Measurements from ENCODE around the gene GMPR.
A peak's percentile ranks its signal among the peaks of the same experiment; 100 is the strongest.

Gene GMPR

DNA sequence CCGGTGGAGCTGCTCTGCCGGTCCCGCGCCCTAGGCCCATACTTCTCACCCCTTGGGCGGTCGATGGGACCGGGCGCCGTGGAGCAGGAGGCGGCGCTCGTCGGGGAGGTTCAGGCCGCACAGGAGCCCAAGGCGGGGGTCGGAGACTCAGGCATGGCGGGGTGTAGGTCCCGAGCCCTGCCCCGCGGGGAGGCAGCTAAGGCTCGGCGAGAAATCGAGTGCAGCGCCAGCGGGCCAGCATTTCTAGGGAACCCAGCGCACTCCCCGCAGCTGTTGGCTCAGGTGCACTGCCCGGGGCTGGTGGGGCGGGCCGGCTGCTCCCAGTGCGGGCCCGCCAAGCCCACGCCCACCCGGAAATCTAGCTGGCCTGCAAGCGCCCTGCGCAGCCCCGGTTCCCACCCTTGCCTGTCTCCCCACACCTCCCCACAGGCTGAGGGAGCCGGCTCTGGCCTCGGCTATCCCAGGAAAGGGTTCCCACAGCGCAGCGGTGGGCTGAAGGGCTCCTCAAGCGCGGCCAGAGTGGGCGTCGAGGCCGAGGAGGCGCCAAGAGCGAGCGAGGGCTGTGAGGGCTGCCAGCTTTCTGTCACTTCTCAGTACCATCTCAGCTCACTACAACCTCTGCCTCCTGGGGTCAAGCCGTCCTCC lies 40.2 kb upstream of the GMPR start:
- no peaks in the 10 kb centered on the region for H3K9me3 ChIP-seq
- intact Hi-C loops (cut with DNase I; ENCODE audit: low total_unique reads), result no loop called here
- no peaks in the 10 kb centered on the region for H3K36me3 ChIP-seq
- H3K27ac ChIP-seq, result peak overlapping the region in 1 of 2 donors; percentile 76
- H3K4me1 ChIP-seq, result peaks cover 0 to 22% (median 10%) of the 10 kb centered on the region in 4 donors
- H3K4me3 ChIP-seq, result no peak overlapping the region
- DNase-seq, result no peak
- no peaks in the 10 kb centered on the region for H3K27me3 ChIP-seq
- TF ChIP-seq CTCF (IDR thresholded peaks at IDR 0.05), result no peak

- H3K27ac ChIP-seq, result peak overlapping the region; percentile 75 to 76
- no peaks in the 10 kb centered on the region for H3K36me3 ChIP-seq
- TF ChIP-seq CTCF (IDR thresholded peaks at IDR 0.05), result no peak
- no peaks in the 10 kb centered on the region for H3K9me3 ChIP-seq
- H3K4me1 ChIP-seq, result peaks cover 0 to 29% (median 10%) of the 10 kb centered on the region in 4 donors
- peak overlapping the region; percentile 40 to 53 for H3K4me3 ChIP-seq
- intact Hi-C loops (cut with DNase I; ENCODE audit: low total_unique reads), result no loop called here
- no peak for DNase-seq
- H3K27me3 ChIP-seq, result no peaks in the 10 kb centered on the region
Observed at GRCh38 chr6:16199804-16200203, 38.6 kb upstream of the GMPR start.

DNA sequence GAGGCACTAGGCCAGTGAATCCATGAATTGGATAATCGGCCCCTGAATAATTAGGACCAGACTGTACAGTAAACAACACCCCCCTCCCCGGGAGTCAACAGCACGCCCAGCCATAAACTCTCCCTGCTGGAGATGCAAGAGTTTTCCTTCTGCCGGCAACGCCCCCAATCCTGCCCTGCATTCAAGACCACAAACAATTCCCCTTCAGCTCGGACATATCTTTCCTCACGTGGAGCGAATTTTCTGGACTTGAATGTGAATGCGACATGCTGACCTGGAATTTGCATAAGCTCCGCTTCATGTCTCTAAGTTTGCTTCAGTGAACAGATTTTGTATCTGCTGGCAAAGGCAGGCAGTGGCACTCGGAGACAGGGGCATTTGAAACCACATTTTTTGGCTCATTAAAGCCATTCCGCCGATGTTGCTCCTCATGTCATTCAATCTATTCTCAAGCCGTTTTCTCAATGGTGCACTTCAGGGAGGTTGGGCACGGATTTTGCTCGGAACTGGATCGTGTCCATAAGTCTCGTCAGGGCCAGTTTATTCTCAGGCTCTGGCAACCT lies 38.0 kb upstream of the GMPR start:
- Histone ChIP-seq H3K27me3 (no peaks in the 10 kb centered on the region), H3K9me3 (no peaks in the 10 kb centered on the region), H3K27ac (peak overlapping the region; percentile 75 to 76), H3K4me1 (peaks cover 0 to 35% (median 12%) of the 10 kb centered on the region in 4 donors), H3K36me3 (no peaks in the 10 kb centered on the region), H3K4me3 (peak overlapping the region; percentile 40 to 53)
- DNase-seq, result no peak
- TF ChIP-seq CTCF (IDR thresholded peaks at IDR 0.05), result no peak
- intact Hi-C loops (cut with DNase I; ENCODE audit: low total_unique reads), result no loop called here

DNA sequence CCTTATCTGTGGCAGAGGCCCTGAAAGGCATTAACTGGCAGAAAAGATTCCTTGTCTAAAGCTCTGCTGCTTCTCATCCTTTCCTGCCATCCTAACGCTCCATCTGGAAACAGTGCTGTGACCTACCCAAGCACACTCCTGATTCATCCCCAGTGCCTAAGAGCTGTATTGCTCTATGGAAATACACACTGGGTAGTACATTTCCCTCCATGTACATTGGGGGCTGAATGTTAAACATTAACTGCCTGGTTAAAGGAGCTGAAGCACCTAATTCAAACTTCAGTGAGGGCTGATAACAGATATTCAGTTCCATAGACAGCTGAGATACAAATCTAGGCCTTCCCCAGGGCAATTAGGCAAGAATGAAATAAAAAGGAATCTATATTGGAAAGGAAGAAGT lies 36.7 kb upstream of the GMPR start:
- TF ChIP-seq CTCF (IDR thresholded peaks at IDR 0.05), result no peak
- Histone ChIP-seq H3K27ac (peak overlapping the region in 1 of 2 donors; percentile 76), H3K36me3 (no peaks in the 10 kb centered on the region), H3K27me3 (no peaks in the 10 kb centered on the region), H3K4me3 (no peak overlapping the region), H3K4me1 (peaks cover 0 to 47% (median 20%) of the 10 kb centered on the region in 4 donors), H3K9me3 (no peaks in the 10 kb centered on the region)
- no peak for DNase-seq
- intact Hi-C loops (cut with DNase I; ENCODE audit: low total_unique reads), result no loop called here

GRCh38 chr6:16204653-16205376 lies 33.6 kb upstream of the GMPR start:
- Histone ChIP-seq H3K36me3 (no peaks in the 10 kb centered on the region), H3K4me3 (no peak overlapping the region), H3K4me1 (peaks cover 0 to 45% (median 17%) of the 10 kb centered on the region in 4 donors), H3K27ac (peak overlapping the region; percentile 67 to 69), H3K27me3 (no peaks in the 10 kb centered on the region), H3K9me3 (no peaks in the 10 kb centered on the region)
- no peak for DNase-seq
- no peak for TF ChIP-seq CTCF (IDR thresholded peaks at IDR 0.05)
- intact Hi-C loops (cut with DNase I; ENCODE audit: low total_unique reads), result loop anchor here (2.0 kb wide), 1 partner anchor 74 kb away; no protein-coding TSS in a partner anchor

Data from tibial artery (tissue), 4 donors.